ENCODE results near the gene PLA2G15. TPM values are rescaled to one million over a fixed set of nuclear protein-coding genes. Genes with fewer than 3 reads are reported as not detected.

Gene PLA2G15, protein sequence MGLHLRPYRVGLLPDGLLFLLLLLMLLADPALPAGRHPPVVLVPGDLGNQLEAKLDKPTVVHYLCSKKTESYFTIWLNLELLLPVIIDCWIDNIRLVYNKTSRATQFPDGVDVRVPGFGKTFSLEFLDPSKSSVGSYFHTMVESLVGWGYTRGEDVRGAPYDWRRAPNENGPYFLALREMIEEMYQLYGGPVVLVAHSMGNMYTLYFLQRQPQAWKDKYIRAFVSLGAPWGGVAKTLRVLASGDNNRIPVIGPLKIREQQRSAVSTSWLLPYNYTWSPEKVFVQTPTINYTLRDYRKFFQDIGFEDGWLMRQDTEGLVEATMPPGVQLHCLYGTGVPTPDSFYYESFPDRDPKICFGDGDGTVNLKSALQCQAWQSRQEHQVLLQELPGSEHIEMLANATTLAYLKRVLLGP
- total RNA-seq = 10 to 100 TPM; 11.6 to 13.9 TPM

- H3K4me1 ChIP-seq = peaks cover 12% of the 10 kb centered on the region
- no peaks in the 10 kb centered on the region for H3K9me3 ChIP-seq
- H3K27ac ChIP-seq = peak within 1 kb of the TSS; percentile 59
- TF ChIP-seq, protein P1, sequence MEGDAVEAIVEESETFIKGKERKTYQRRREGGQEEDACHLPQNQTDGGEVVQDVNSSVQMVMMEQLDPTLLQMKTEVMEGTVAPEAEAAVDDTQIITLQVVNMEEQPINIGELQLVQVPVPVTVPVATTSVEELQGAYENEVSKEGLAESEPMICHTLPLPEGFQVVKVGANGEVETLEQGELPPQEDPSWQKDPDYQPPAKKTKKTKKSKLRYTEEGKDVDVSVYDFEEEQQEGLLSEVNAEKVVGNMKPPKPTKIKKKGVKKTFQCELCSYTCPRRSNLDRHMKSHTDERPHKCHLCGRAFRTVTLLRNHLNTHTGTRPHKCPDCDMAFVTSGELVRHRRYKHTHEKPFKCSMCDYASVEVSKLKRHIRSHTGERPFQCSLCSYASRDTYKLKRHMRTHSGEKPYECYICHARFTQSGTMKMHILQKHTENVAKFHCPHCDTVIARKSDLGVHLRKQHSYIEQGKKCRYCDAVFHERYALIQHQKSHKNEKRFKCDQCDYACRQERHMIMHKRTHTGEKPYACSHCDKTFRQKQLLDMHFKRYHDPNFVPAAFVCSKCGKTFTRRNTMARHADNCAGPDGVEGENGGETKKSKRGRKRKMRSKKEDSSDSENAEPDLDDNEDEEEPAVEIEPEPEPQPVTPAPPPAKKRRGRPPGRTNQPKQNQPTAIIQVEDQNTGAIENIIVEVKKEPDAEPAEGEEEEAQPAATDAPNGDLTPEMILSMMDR (IDR thresholded peaks at IDR 0.05) = no peak
- no peaks in the 10 kb centered on the region for H3K36me3 ChIP-seq
- H3K4me3 ChIP-seq = peak within 1 kb of the TSS; percentile 99
- peak within 1 kb of the TSS; percentile 92 to 96 for H3K9ac ChIP-seq (ENCODE audit: low read depth in 2 of 2, low read length in 2 of 2)
- DNase-seq = peak; percentile 98
- intact Hi-C loops (cut with DNase I) = no loop called here
- H3K27me3 ChIP-seq = no peaks in the 10 kb centered on the region
Observed at GRCh38 chr16:68244903-68245853, at the start of gene PLA2G15. Gene PLA2G15, plus strand, starts transcription at chr16:68245373. Its CDS starts 54 bp downstream, at chr16:68245427.

DNA sequence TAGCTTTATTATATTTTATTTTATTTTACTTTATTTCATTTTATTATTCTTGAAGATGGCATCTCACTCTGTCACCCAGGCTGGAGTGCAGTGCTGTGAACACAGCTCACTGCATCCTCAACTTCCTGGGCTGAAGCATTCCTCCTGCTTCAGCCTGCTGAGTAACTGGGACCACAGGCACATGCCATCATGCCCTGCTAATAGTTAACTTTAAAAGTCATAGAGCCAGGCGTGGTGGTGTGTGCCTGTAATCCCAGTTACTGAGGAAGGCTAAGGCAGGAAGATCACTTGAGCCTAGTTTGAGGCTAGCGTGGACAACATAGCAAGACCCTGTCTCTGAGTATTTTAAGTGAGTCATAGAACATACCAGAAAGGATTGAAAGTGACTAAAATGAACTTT is 47.9 kb upstream of the PLA2G15 start:
- DNase-seq = no peak
- H3K9me3 ChIP-seq = no peaks in the 10 kb centered on the region
- no peaks in the 10 kb centered on the region for H3K27me3 ChIP-seq
- intact Hi-C loops (cut with DNase I) = no loop called here
- H3K9ac ChIP-seq (ENCODE audit: low read depth in 2 of 2, low read length in 2 of 2) = no peak overlapping the region
- H3K4me3 ChIP-seq = no peak overlapping the region
- TF ChIP-seq, protein P1 (IDR thresholded peaks at IDR 0.05) = no peak
- H3K27ac ChIP-seq = no peak overlapping the region
- no peaks in the 10 kb centered on the region for H3K4me1 ChIP-seq
- H3K36me3 ChIP-seq = no peaks in the 10 kb centered on the region

GRCh38 chr16:68200088-68200783 is 44.9 kb upstream of the PLA2G15 start:
- intact Hi-C loops (cut with DNase I) = no loop called here
- H3K27me3 ChIP-seq = no peaks in the 10 kb centered on the region
- no peak for DNase-seq

DNA sequence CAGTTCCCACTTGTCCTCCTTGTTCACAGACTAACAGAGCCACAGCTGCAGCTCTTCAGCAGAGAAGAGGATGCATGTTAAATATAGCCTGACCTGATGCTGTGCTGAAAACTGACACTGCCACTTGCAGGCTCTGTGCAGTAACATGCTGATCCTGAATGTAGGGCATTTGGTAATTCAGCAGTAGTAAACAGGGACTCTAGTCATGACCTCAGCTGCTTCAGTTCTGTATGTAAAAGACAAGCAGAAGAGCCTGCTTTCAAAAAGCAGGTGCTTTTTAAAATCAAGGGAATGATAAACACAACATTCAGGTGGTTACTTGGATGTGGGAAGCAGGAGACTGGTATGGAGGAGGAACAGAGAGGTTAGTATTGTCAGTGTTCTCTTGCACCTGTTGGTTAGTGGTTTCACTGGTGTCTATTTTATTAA is 43.1 kb upstream of the PLA2G15 start:
- no peaks in the 10 kb centered on the region for H3K27me3 ChIP-seq
- intact Hi-C loops (cut with DNase I) = no loop called here
- no peaks in the 10 kb centered on the region for H3K36me3 ChIP-seq
- H3K4me1 ChIP-seq = no peaks in the 10 kb centered on the region
- no peak overlapping the region for H3K27ac ChIP-seq
- H3K9me3 ChIP-seq = no peaks in the 10 kb centered on the region
- no peak for DNase-seq
- H3K9ac ChIP-seq (ENCODE audit: low read depth in 2 of 2, low read length in 2 of 2) = no peak overlapping the region
- TF ChIP-seq, protein P1 (IDR thresholded peaks at IDR 0.05) = no peak
- no peak overlapping the region for H3K4me3 ChIP-seq

More at GRCh38 chr16:68200088-68200783, 44.9 kb upstream of the PLA2G15 start:
- no peak overlapping the region for H3K4me3 ChIP-seq
- H3K9me3 ChIP-seq = no peaks in the 10 kb centered on the region
- TF ChIP-seq, protein P1 (IDR thresholded peaks at IDR 0.05) = no peak
- no peaks in the 10 kb centered on the region for H3K4me1 ChIP-seq
- H3K27ac ChIP-seq = no peak overlapping the region
- no peak overlapping the region for H3K9ac ChIP-seq (ENCODE audit: low read depth in 2 of 2, low read length in 2 of 2)
- no peaks in the 10 kb centered on the region for H3K36me3 ChIP-seq

DNA sequence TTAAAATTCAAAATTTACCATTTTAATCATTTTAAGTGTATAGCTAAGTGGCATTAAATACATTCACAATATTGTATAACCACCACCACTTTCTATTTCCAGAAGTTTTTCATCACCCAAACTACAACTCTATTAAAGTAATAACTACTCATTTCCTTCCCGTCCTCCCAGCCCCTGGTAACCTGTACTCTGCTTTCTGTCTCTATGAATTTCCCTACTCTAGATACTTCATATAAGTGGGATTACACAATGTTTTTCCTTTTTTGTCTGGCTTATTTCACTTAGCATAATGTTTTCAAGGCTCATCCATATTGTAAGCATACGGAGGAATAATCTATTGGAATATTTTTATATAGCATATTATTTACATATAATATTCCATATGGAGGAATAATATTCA is 38.9 kb upstream of the PLA2G15 start:
- H3K4me1 ChIP-seq = no peaks in the 10 kb centered on the region
- no peaks in the 10 kb centered on the region for H3K9me3 ChIP-seq
- H3K36me3 ChIP-seq = no peaks in the 10 kb centered on the region
- H3K9ac ChIP-seq (ENCODE audit: low read depth in 2 of 2, low read length in 2 of 2) = no peak overlapping the region
- no peak overlapping the region for H3K4me3 ChIP-seq
- no peak for DNase-seq
- intact Hi-C loops (cut with DNase I) = no loop called here
- no peaks in the 10 kb centered on the region for H3K27me3 ChIP-seq
- no peak overlapping the region for H3K27ac ChIP-seq
- TF ChIP-seq, protein P1 (IDR thresholded peaks at IDR 0.05) = no peak

Measured in colonic mucosa (tissue), 4 donors.